ENCODE results near the gene LMCD1. TPM values are rescaled to one million over a fixed set of nuclear protein-coding genes. Genes with fewer than 3 reads are reported as not detected.

LMCD1 gene
- total RNA-seq, 1 donor from 2014 or later, result 13.4 TPM

GRCh38 chr3:8608041-8608790, 106.6 kb downstream of the LMCD1 start:
- no peak for DNase-seq (ENCODE audit: extremely low read depth, low read depth, low spot score)

GRCh38 chr3:8608791-8609467, 107.3 kb downstream of the LMCD1 start:
- DNase-seq (ENCODE audit: extremely low read depth, low read depth, low spot score), result no peak

GRCh38 chr3:8610951-8611350, 109.3 kb downstream of the LMCD1 start:
- DNase-seq (ENCODE audit: extremely low read depth, low read depth, low spot score), result no peak

- no peak for DNase-seq (ENCODE audit: extremely low read depth, low read depth, low spot score)
Measured at GRCh38 chr3:8617921-8618320, 116.3 kb downstream of the LMCD1 start.

- no peak for DNase-seq (ENCODE audit: extremely low read depth, low read depth, low spot score)
Measured at GRCh38 chr3:8618950-8619349, 117.3 kb downstream of the LMCD1 start.

GRCh38 chr3:8619548-8619947, 117.9 kb downstream of the LMCD1 start:
- DNase-seq (ENCODE audit: extremely low read depth, low read depth, low spot score), result no peak

GRCh38 chr3:8621141-8621540, 119.5 kb downstream of the LMCD1 start:
- DNase-seq (ENCODE audit: extremely low read depth, low read depth, low spot score), result no peak

- DNase-seq (ENCODE audit: extremely low read depth, low read depth, low spot score), result no peak
Measured at GRCh38 chr3:8621872-8622271, 120.2 kb downstream of the LMCD1 start.

- DNase-seq (ENCODE audit: extremely low read depth, low read depth, low spot score), result no peak
Measured at GRCh38 chr3:8622873-8623691, 121.5 kb downstream of the LMCD1 start.

GRCh38 chr3:8623741-8624140, 122.1 kb downstream of the LMCD1 start:
- DNase-seq (ENCODE audit: extremely low read depth, low read depth, low spot score), result no peak

Other genes starting within 250 kb of the LMCD1 start
- gene SSUH2, start 143.0 kb downstream of the LMCD1 start, total RNA-seq, result not detected in 2 replicates
- not detected in 2 replicates for gene CAV3, start 232.0 kb downstream of the LMCD1 start, total RNA-seq

Data from glomerular endothelial cell (primary cell).